Thyroid gland (tissue), 4 donors: ENCODE measurements around the gene PCBD1.

Source experiments
- CTCF ChIP-seq, 6 experiments: fragments of 200-600 bp in 3 of 6; fragments of 450-650 bp in 3 of 6; sonication (generic) in 3 of 6; IDR thresholded peaks; one replicate each; pipeline ENCODE4 v1.5.1; 2016 to 2019; ENCODE audit warnings: antibody characterized with exemption in 6 of 6, mild to moderate bottlenecking in 2 of 6, inconsistent platforms in 1 of 6, moderate library complexity in 1 of 6
- POLR2A ChIP-seq, 2 donors: fragments of 450-650 bp; IDR thresholded peaks; one replicate each; pipeline ENCODE4 v1.6.1; 2017; ENCODE audit warnings: antibody characterized with exemption in 2 of 2, mild to moderate bottlenecking in 2 of 2, moderate library complexity in 1 of 2

- no peak for TF ChIP-seq CTCF (IDR thresholded peaks at IDR 0.05)
- TF ChIP-seq POLR2A (IDR thresholded peaks at IDR 0.05) = no peak
Observed at GRCh38 chr10:70840836-70841235, 47.5 kb downstream of the PCBD1 start.
